Cardiac fibroblast (primary cell): Measurements from ENCODE around the gene PRKCD.

Source experiments
- DNase-seq, 2 donors: peaks; one replicate each; pipeline versions ENCODE4 v3.0.0 to v3.0.0-alpha.2; 2010; ENCODE audit warnings: low read depth in 2 of 2
- H3K4me3 ChIP-seq, 2 donors: replicated peaks in 1 of 2; 1 replicate in 1 of 2; 2 replicates in 1 of 2; pipeline ENCODE4 v1.5.1; 2011; ENCODE audit warnings: low read depth in 2 of 2, low read length in 2 of 2, mild to moderate bottlenecking in 2 of 2, moderate library complexity in 1 of 2
- CTCF ChIP-seq: IDR thresholded peaks from one replicate; pipeline ENCODE4 v1.5.1; 2011; ENCODE audit warnings: low read depth, mild to moderate bottlenecking, low read length, inconsistent platforms

PRKCD gene

GRCh38 chr3:53224026-53224425, 63.0 kb downstream of the PRKCD start:
- no peak overlapping the region for H3K4me3 ChIP-seq
- DNase-seq: no peak
- TF ChIP-seq CTCF: no peak

GRCh38 chr3:53224536-53224935, 63.5 kb downstream of the PRKCD start:
- no peak for DNase-seq

GRCh38 chr3:53225181-53225580, 64.2 kb downstream of the PRKCD start:
- H3K4me3 ChIP-seq: no peak overlapping the region
- no peak for TF ChIP-seq CTCF
- no peak for DNase-seq

More at GRCh38 chr3:53224536-53224935, 63.5 kb downstream of the PRKCD start:
- no peak overlapping the region for H3K4me3 ChIP-seq
- no peak for TF ChIP-seq CTCF

- no peak for DNase-seq
- no peak for TF ChIP-seq CTCF
- H3K4me3 ChIP-seq: no peak overlapping the region
Observed at GRCh38 chr3:53225651-53226050, 64.6 kb downstream of the PRKCD start.

GRCh38 chr3:53226142-53226840, 65.3 kb downstream of the PRKCD start:
- H3K4me3 ChIP-seq: no peak overlapping the region
- TF ChIP-seq CTCF: no peak
- DNase-seq: no peak

- H3K4me3 ChIP-seq: no peak overlapping the region
- TF ChIP-seq CTCF: no peak
- no peak for DNase-seq
Observed at GRCh38 chr3:53226841-53227407, 65.9 kb downstream of the PRKCD start.
